Ovary (tissue), 9 donors: ENCODE measurements around the gene NRXN3. TPM values are rescaled to one million over a fixed set of nuclear protein-coding genes. Genes with fewer than 3 reads are reported as not detected.

Experiments used
- DNase-seq, 5 donors: peaks; one replicate each; pipeline ENCODE4 v3.0.0-alpha.2; 2019 to 2020
- H3K27ac ChIP-seq, 2 donors: fragments of 200-600 bp; one replicate each; pipeline versions ENCODE4 v1.5.1 to v1.8.0; 2019 to 2022
- H3K27me3 ChIP-seq: fragments of 200-600 bp; one replicate; pipeline ENCODE4 v1.8.0; 2022
- H3K36me3 ChIP-seq: fragments of 200-600 bp; sonication (generic); one replicate; pipeline ENCODE4 v1.5.1; 2019
- H3K4me1 ChIP-seq: one replicate; pipeline ENCODE4 v1.8.1; 2013; ENCODE audit warnings: mild to moderate bottlenecking, moderate library complexity; ENCODE audit not compliant: insufficient read depth
- H3K4me3 ChIP-seq: fragments of 200-600 bp; sonication (generic); one replicate; pipeline ENCODE4 v1.5.1; 2017
- H3K9me3 ChIP-seq, 2 donors: fragments of 200-600 bp in 1 of 2; sonication (generic) in 1 of 2; one replicate each; pipeline versions ENCODE4 v1.5.1 to v1.8.1; 2013 to 2019; ENCODE audit warnings: mild to moderate bottlenecking in 1 of 2, moderate library complexity in 1 of 2
- CTCF ChIP-seq, 3 donors: fragments of 450-650 bp in 2 of 3; fragments of 200-600 bp in 1 of 3; IDR thresholded peaks; one replicate each; pipeline versions ENCODE4 v1.5.1 to v1.8.0; 2016 to 2022; ENCODE audit warnings: antibody characterized with exemption in 3 of 3, mild to moderate bottlenecking in 1 of 3
- EP300 ChIP-seq: sonication (generic); formaldehyde crosslinking; IDR thresholded peaks from one replicate; pipeline ENCODE4 v1.6.1; 2017; ENCODE audit warnings: antibody characterized with exemption
- POLR2A ChIP-seq: fragments of 450-650 bp; IDR thresholded peaks from one replicate; pipeline ENCODE4 v1.6.1; 2017; ENCODE audit warnings: antibody characterized with exemption, mild to moderate bottlenecking, moderate library complexity
- WGBS, 3 donors: extraction: QIAGEN DNeasy Blood & Tissue Kit in 1 of 3; methylation state at CpG; one replicate each; pipeline versions ENCODE4 v1.1.5 to v1.1.7; 2013 to 2017; 5-methylcytosine and 5-hydroxymethylcytosine counted together
- intact Hi-C, 4 donors: fragments of 100-400 bp; cut with DNase I; formaldehyde crosslinking; loops; one replicate each; pipeline versions ENCODE4 v1.11.0 to v1.15.1; 2022 to 2023
- polyA plus RNA-seq, 2 donors: library from polyadenylated mRNA; stranded (reverse); fragments of 200-250 nt in 1 of 2; fragments of 350-450 nt in 1 of 2; fragmentation: Illumina TruSeq in 1 of 2; extraction: RNeasy Lipid Tissue Mini Kit (QIAGEN cat#74804) in 1 of 2; gene quantifications; one replicate each; pipeline ENCODE4 v1.2.3, GENCODE V29; 2013 to 2014
- total RNA-seq, 7 donors: library from RNA; depleted of rRNA in 2 of 7; stranded (reverse); fragments of >200 nt in 2 of 7; fragmentation: NEBNext Ultra II Directional in 3 of 7; extraction: Animal tissue kit (Norgen Biotek cat#: 25700) in 3 of 7; gene quantifications; one replicate each; pipeline versions ENCODE4 v1.1.0 to v1.2.4, GENCODE V29; 2016 to 2023
- donor health status: DM: no; HTN: no; CAD: no; lungs with moderate emphysema.
- donor health status: DM: no; HTN: no; CAD: no.
- donor health status: Bipolar disorder and iron deficiency.
- donor health status: DM: yes; HTN: yes; CAD: no.
- donor health status: DM: no; HTN: no; CAD: no.
- donor health status: DM: yes; HTN: yes; CAD: no.

Gene NRXN3
- total and polyA plus RNA-seq, 9 donors: 0.28 to 6.2 (median 0.82) TPM

- 72 to 91% (median 80%) methylated on average over 1 of the region's 1 CpG for WGBS, 3 donors
- DNase-seq: no peak
- intact Hi-C loops: no loop called here
- Histone ChIP-seq H3K27me3 (no peaks in the 10 kb centered on the region), H3K36me3 (no peaks in the 10 kb centered on the region), H3K27ac (no peak overlapping the region), H3K4me1 (no peaks in the 10 kb centered on the region), H3K4me3 (no peak overlapping the region), H3K9me3 (no peaks in the 10 kb centered on the region)
- TF ChIP-seq CTCF (IDR thresholded peaks at IDR 0.05) (no peak), POLR2A (no peak), EP300 (no peak)
These were observed 1251.6 kb downstream of the NRXN3 start for GRCh38 chr14:79421811-79422210.

- no peak for DNase-seq
- no peaks in the 10 kb centered on the region for H3K36me3 ChIP-seq
- H3K9me3 ChIP-seq: no peaks in the 10 kb centered on the region
- no peak overlapping the region for H3K4me3 ChIP-seq
- H3K27ac ChIP-seq: no peak overlapping the region
- H3K4me1 ChIP-seq: no peaks in the 10 kb centered on the region
- 86 to 92% (median 89%) methylated on average over 1 of the region's 1 CpG for WGBS, 3 donors
- TF ChIP-seq POLR2A (no peak), EP300 (no peak), CTCF (IDR thresholded peaks at IDR 0.05) (no peak)
- no peaks in the 10 kb centered on the region for H3K27me3 ChIP-seq
- intact Hi-C loops: no loop called here
These were observed 1254.3 kb downstream of the NRXN3 start for GRCh38 chr14:79424462-79424861.

GRCh38 chr14:79426103-79426755 is 1256.1 kb downstream of the NRXN3 start:
- intact Hi-C loops: no loop called here
- DNase-seq: no peak
- Histone ChIP-seq H3K27me3 (no peaks in the 10 kb centered on the region), H3K4me1 (no peaks in the 10 kb centered on the region), H3K4me3 (no peak overlapping the region), H3K9me3 (no peaks in the 10 kb centered on the region), H3K36me3 (no peaks in the 10 kb centered on the region), H3K27ac (no peak overlapping the region)
- no peak for TF ChIP-seq CTCF (IDR thresholded peaks at IDR 0.05)
- no peak for TF ChIP-seq POLR2A
- TF ChIP-seq EP300: no peak
- 65 to 75% (median 70%) methylated on average over 4 of the region's 4 CpGs for WGBS, 3 donors

- no peak for TF ChIP-seq CTCF (IDR thresholded peaks at IDR 0.05)
- TF ChIP-seq EP300: no peak
- no peak for TF ChIP-seq POLR2A
- Histone ChIP-seq H3K36me3 (no peaks in the 10 kb centered on the region), H3K4me3 (no peak overlapping the region), H3K9me3 (no peaks in the 10 kb centered on the region), H3K27ac (no peak overlapping the region), H3K4me1 (no peaks in the 10 kb centered on the region), H3K27me3 (no peaks in the 10 kb centered on the region)
- intact Hi-C loops: no loop called here
- WGBS, 3 donors: 74 to 84% (median 84%) methylated on average over 3 of the region's 3 CpGs
- no peak for DNase-seq
These were observed 1262.5 kb downstream of the NRXN3 start for GRCh38 chr14:79432640-79433039.
